ENCODE measurements around the gene SLC35F2.

SLC35F2 gene

GRCh38 chr11:107804211-107804610, 54.4 kb downstream of the SLC35F2 start:
- ChIA-PET POLR2A (no interaction called here), CTCF (interaction anchor here (1.3 kb wide), 1 partner anchor 241 kb away, joined by 3 read pairs; no protein-coding TSS in a partner anchor)
- no peak for DNase-seq (ENCODE audit: low read depth, low spot score)
- no peak overlapping the region for H3K4me3 ChIP-seq (ENCODE audit: low read depth, low read length)
- no peak for TF ChIP-seq CTCF (IDR thresholded peaks at IDR 0.05; ENCODE audit: insufficient read depth, low read length, missing control alignments)

- TF ChIP-seq CTCF (IDR thresholded peaks at IDR 0.05; ENCODE audit: insufficient read depth, low read length, missing control alignments), result no peak
- ChIA-PET POLR2A (no interaction called here), CTCF (interaction anchor here (0.9 to 2.8 kb wide), 6 partner anchors 12 to 252 kb away, joined by 3 to 17 read pairs (median 3); no protein-coding TSS in a partner anchor)
- no peak for DNase-seq (ENCODE audit: low read depth, low spot score)
- H3K4me3 ChIP-seq (ENCODE audit: low read depth, low read length), result no peak overlapping the region
These were observed 56.9 kb downstream of the SLC35F2 start for GRCh38 chr11:107801641-107802040.

- no peak for DNase-seq (ENCODE audit: low read depth, low spot score)
- POLR2A ChIA-PET, result no interaction called here
- TF ChIP-seq CTCF (IDR thresholded peaks at IDR 0.05; ENCODE audit: insufficient read depth, low read length, missing control alignments), result peak; percentile 80
- CTCF ChIA-PET, result interaction anchor here (1.0 to 2.8 kb wide), 11 partner anchors 8 to 250 kb away, joined by 3 to 17 read pairs (median 6); no protein-coding TSS in a partner anchor
- H3K4me3 ChIP-seq (ENCODE audit: low read depth, low read length), result no peak overlapping the region
These were observed 59.2 kb downstream of the SLC35F2 start for GRCh38 chr11:107799218-107799859.

- ChIA-PET CTCF (interaction anchor here (1.2 kb wide), 1 partner anchor 21 kb away, joined by 4 read pairs; no protein-coding TSS in a partner anchor), POLR2A (no interaction called here)
- no peak for DNase-seq (ENCODE audit: low read depth, low spot score)
These were observed 66.5 kb downstream of the SLC35F2 start for GRCh38 chr11:107792049-107792443.

GRCh38 chr11:107791343-107792048, 67.1 kb downstream of the SLC35F2 start:
- ChIA-PET CTCF (interaction anchor here (1.2 to 1.3 kb wide), 2 partner anchors 9 to 20 kb away, joined by 4 to 5 read pairs; no protein-coding TSS in a partner anchor), POLR2A (no interaction called here)
- no peak overlapping the region for H3K4me3 ChIP-seq (ENCODE audit: low read depth, low read length)
- no peak for DNase-seq (ENCODE audit: low read depth, low spot score)
- TF ChIP-seq CTCF (IDR thresholded peaks at IDR 0.05; ENCODE audit: insufficient read depth, low read length, missing control alignments), result no peak

More at GRCh38 chr11:107792049-107792443, 66.5 kb downstream of the SLC35F2 start:
- TF ChIP-seq CTCF (IDR thresholded peaks at IDR 0.05; ENCODE audit: insufficient read depth, low read length, missing control alignments), result no peak
- no peak overlapping the region for H3K4me3 ChIP-seq (ENCODE audit: low read depth, low read length)

GRCh38 chr11:107789767-107790166, 68.8 kb downstream of the SLC35F2 start:
- no peak for DNase-seq (ENCODE audit: low read depth, low spot score)
- TF ChIP-seq CTCF (IDR thresholded peaks at IDR 0.05; ENCODE audit: insufficient read depth, low read length, missing control alignments), result no peak
- ChIA-PET CTCF (interaction anchor here (3.4 kb wide), 1 partner anchor 18 kb away, joined by 11 read pairs; no protein-coding TSS in a partner anchor), POLR2A (no interaction called here)
- no peak overlapping the region for H3K4me3 ChIP-seq (ENCODE audit: low read depth, low read length)
